ENCODE data around the gene DNTT.

Gene DNTT

DNA sequence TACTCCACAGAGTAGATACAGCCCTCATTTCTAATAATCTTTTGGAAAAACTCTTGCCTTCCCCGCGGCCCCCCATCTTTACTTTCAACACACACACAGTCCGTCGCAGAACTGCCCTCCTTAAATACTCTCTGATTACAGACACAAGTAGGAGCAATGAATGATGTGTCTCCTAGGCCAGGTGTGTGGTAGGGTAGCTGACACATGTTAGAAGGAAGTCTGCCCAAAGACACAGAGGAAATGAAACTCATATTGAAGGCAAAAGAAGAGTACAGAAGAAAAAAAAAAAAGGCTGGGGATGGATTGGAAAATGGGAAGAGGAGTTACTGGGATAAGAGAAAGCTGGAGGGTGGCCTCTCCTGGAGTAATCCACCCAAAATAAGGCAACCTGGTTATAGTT, 39.9 kb downstream of the DNTT start:
- H3K36me3 ChIP-seq (ENCODE audit: control insufficient read depth in 2 of 2, insufficient read depth in 2 of 2, low read length in 2 of 2): no peaks in the 10 kb centered on the region
- peaks cover 4% of the 10 kb centered on the region in 2 donors for H3K9me3 ChIP-seq (ENCODE audit: control insufficient read depth in 2 of 2, low read length in 2 of 2)
- H3K27me3 ChIP-seq (ENCODE audit: control insufficient read depth in 1 of 2, insufficient read depth in 2 of 2, low read length in 2 of 2): peaks cover 0 to 2% of the 10 kb centered on the region in 2 donors
- H3K4me1 ChIP-seq (ENCODE audit: control insufficient read depth, insufficient read depth, low read length): no peaks in the 10 kb centered on the region
- no peak overlapping the region for H3K9ac ChIP-seq (ENCODE audit: low read length in 2 of 2)
- H3K27ac ChIP-seq (ENCODE audit: low read length): no peak overlapping the region
- H3K4me3 ChIP-seq (ENCODE audit: low read length in 2 of 2): no peak overlapping the region

DNA sequence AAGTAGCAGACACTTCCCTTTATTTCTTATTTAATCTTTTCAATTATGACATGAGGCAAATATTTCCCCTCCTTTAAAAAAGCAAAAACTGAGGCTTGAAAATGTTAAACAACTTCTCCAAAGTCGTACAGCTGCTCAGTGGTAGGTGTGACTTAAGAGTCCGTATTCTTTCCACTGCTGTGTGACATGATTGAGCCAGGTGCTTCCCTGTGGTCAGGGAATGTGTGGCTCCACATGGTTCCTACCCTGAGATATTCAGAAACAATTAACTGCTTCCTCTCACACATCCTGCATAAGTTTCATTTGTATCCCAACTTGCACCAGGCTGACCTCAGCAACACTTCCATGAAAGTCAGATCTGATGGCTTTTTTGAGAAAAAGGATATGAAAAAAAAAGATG, 41.0 kb downstream of the DNTT start:
- Histone ChIP-seq H3K9ac (ENCODE audit: low read length in 2 of 2) (no peak overlapping the region), H3K36me3 (ENCODE audit: control insufficient read depth in 2 of 2, insufficient read depth in 2 of 2, low read length in 2 of 2) (no peaks in the 10 kb centered on the region), H3K27ac (ENCODE audit: low read length) (no peak overlapping the region), H3K4me3 (ENCODE audit: low read length in 2 of 2) (no peak overlapping the region), H3K27me3 (ENCODE audit: control insufficient read depth in 1 of 2, insufficient read depth in 2 of 2, low read length in 2 of 2) (peaks cover 0 to 2% of the 10 kb centered on the region in 2 donors), H3K9me3 (ENCODE audit: control insufficient read depth in 2 of 2, low read length in 2 of 2) (peaks cover 4% of the 10 kb centered on the region in 2 donors), H3K4me1 (ENCODE audit: control insufficient read depth, insufficient read depth, low read length) (no peaks in the 10 kb centered on the region)

DNA sequence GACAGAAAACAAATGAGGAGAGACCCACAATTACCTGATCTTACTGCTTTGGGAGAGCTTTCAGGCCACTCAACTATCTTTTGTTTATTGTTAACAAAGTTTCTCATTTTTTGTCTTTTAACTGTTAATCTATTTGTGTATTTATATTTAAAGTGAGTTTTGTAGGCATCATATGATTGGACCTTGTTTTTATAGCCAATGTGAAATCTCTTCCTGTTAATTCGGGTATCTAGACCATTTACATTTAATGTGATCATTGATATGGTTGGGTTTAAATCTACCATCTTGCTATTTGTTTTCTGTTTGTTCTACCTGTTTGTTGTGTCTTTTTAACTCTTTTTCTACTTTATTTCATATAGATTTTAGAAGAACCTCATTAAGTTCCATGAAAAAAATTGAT, 42.1 kb downstream of the DNTT start:
- Histone ChIP-seq H3K9ac (ENCODE audit: low read length in 2 of 2) (no peak overlapping the region), H3K4me1 (ENCODE audit: control insufficient read depth, insufficient read depth, low read length) (no peaks in the 10 kb centered on the region), H3K9me3 (ENCODE audit: control insufficient read depth in 2 of 2, low read length in 2 of 2) (peaks cover 4% of the 10 kb centered on the region in 2 donors), H3K27me3 (ENCODE audit: control insufficient read depth in 1 of 2, insufficient read depth in 2 of 2, low read length in 2 of 2) (peaks cover 0 to 2% of the 10 kb centered on the region in 2 donors), H3K4me3 (ENCODE audit: low read length in 2 of 2) (no peak overlapping the region), H3K36me3 (ENCODE audit: control insufficient read depth in 2 of 2, insufficient read depth in 2 of 2, low read length in 2 of 2) (no peaks in the 10 kb centered on the region), H3K27ac (ENCODE audit: low read length) (no peak overlapping the region)

DNA sequence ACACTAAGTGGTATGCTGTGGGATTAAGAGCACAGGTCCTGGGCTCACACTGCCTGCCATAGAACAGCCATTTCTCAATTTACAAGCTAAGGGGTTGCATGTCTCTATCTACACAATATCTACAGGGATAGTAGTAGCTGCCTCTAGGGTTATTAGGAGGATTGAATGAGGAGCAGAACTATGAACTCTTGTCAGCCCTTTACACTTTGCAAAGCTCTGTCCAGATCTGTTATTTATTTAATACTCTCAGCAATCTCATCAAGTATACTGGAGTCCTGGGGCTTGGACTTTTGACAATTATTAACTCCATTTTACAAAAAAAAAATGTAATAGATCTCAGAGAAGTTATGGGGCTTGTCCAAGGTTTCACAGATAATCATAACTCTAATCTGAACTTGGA, 47.8 kb downstream of the DNTT start:
- no peaks in the 10 kb centered on the region for H3K4me1 ChIP-seq (ENCODE audit: control insufficient read depth, insufficient read depth, low read length)
- no peak overlapping the region for H3K4me3 ChIP-seq (ENCODE audit: low read length in 2 of 2)
- no peaks in the 10 kb centered on the region for H3K9me3 ChIP-seq (ENCODE audit: control insufficient read depth in 2 of 2, low read length in 2 of 2)
- H3K27ac ChIP-seq (ENCODE audit: low read length): no peak overlapping the region
- H3K36me3 ChIP-seq (ENCODE audit: control insufficient read depth in 2 of 2, insufficient read depth in 2 of 2, low read length in 2 of 2): no peaks in the 10 kb centered on the region
- peaks cover 0 to 14% of the 10 kb centered on the region in 2 donors for H3K27me3 ChIP-seq (ENCODE audit: control insufficient read depth in 1 of 2, insufficient read depth in 2 of 2, low read length in 2 of 2)
- H3K9ac ChIP-seq (ENCODE audit: low read length in 2 of 2): no peak overlapping the region

DNA sequence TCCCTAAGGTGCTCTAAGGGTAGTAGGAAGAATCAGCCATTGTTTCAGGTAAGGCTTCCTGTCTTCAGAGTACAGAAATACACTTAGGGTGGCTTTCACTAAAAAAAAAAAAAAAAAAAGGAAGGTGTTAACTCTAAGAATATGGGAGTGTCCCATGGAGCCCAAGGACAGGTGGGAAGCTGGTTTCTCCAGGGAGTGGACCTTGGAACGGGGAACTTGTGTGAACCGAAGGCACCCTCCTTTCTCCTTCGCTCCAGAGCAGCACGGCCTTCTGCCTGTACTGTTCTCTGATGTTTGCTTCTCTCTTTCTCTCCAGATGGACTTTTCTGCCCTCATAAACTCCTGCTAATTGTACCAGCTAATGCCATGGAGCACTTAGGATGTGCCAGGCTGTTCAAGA, 48.3 kb downstream of the DNTT start:
- H3K27ac ChIP-seq (ENCODE audit: low read length): no peak overlapping the region

DNA sequence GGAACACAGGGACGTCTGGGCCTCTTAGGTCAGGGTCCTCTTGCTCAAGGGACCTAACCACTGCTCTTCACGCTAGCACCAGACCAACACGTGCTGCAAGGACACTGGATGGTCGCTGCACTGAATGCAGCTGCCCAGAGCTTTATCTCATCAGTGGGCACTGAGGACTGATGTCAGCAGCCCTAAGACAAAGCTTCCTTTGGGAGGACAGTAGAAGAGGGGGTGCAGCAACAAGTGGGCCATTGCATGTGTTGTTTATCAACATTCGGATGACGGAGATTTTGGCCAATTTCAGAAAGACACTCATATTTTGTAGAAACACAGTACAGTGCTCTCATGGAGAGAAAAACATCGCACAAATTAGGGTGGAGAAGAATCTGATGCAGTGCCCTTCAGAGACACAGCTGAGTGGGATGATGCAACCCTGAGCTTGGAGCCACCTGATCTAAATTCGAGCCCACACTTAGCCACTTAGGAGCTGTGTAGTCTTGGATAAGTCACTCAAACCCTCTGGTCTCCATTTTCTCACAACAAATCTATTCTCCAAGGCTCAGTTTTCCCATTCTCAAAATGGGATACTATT, 52.9 kb downstream of the DNTT start:
- H3K27me3 ChIP-seq (ENCODE audit: control insufficient read depth in 1 of 2, insufficient read depth in 2 of 2, low read length in 2 of 2): peaks cover 3 to 18% of the 10 kb centered on the region in 2 donors
- H3K4me1 ChIP-seq (ENCODE audit: control insufficient read depth, insufficient read depth, low read length): no peaks in the 10 kb centered on the region
- no peak overlapping the region for H3K4me3 ChIP-seq (ENCODE audit: low read length in 2 of 2)
- H3K36me3 ChIP-seq (ENCODE audit: control insufficient read depth in 2 of 2, insufficient read depth in 2 of 2, low read length in 2 of 2): no peaks in the 10 kb centered on the region
- no peak overlapping the region for H3K9ac ChIP-seq (ENCODE audit: low read length in 2 of 2)
- no peak overlapping the region for H3K27ac ChIP-seq (ENCODE audit: low read length)
- H3K9me3 ChIP-seq (ENCODE audit: control insufficient read depth in 2 of 2, low read length in 2 of 2): no peaks in the 10 kb centered on the region

More for the DNA sequence above, 48.3 kb downstream of the DNTT start:
- no peaks in the 10 kb centered on the region for H3K9me3 ChIP-seq (ENCODE audit: control insufficient read depth in 2 of 2, low read length in 2 of 2)
- no peak overlapping the region for H3K4me3 ChIP-seq (ENCODE audit: low read length in 2 of 2)
- no peak overlapping the region for H3K9ac ChIP-seq (ENCODE audit: low read length in 2 of 2)
- no peaks in the 10 kb centered on the region for H3K36me3 ChIP-seq (ENCODE audit: control insufficient read depth in 2 of 2, insufficient read depth in 2 of 2, low read length in 2 of 2)
- no peaks in the 10 kb centered on the region for H3K4me1 ChIP-seq (ENCODE audit: control insufficient read depth, insufficient read depth, low read length)
- H3K27me3 ChIP-seq (ENCODE audit: control insufficient read depth in 1 of 2, insufficient read depth in 2 of 2, low read length in 2 of 2): peaks cover 0 to 16% of the 10 kb centered on the region in 2 donors

DNA sequence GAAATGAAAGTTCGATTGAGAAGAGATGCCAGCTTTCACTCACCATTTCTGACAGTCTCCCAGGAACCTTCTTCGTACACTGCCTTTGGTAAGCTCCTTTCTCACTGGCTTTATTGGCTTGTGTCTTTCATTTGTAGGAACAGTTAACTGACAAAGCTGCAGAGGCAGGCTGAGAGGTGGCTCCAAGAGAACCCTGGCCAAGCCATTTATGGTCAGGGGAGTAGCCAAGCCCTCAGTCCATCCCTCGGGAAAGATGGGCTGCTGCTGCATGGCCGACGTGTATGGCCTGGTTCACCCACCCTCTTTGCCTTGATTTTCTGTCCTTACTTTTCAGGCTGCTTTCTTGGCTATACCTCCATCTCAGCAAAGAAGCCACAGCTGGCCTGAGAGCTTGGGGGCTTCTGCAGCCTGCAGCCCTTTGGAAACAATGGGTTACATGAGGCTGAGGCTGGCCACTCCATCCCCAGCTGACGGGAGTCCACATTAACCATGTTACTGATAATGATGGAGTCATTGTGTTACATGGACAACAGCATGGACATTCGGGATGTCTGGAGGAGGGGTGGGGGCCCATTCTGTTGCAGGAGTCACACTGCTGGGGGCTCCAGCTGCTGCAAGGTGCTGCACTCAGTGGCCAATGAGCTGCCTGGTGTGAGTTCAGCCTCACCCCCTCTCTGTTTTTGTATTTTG, 54.8 kb downstream of the DNTT start, which contains the start of gene OPALIN:
Gene OPALIN (minus strand): TSS at position 152 of the 690 bp plus-strand sequence. CDS start 106 bp downstream, at position 46.
- Histone ChIP-seq H3K4me3 (ENCODE audit: low read length in 2 of 2) (no peak within 1 kb of the TSS), H3K9ac (ENCODE audit: low read length in 2 of 2) (no peak within 1 kb of the TSS), H3K27ac (ENCODE audit: low read length) (no peak within 1 kb of the TSS), H3K27me3 (ENCODE audit: control insufficient read depth in 1 of 2, insufficient read depth in 2 of 2, low read length in 2 of 2) (peaks cover 3 to 12% of the 10 kb centered on the region in 2 donors), H3K36me3 (ENCODE audit: control insufficient read depth in 2 of 2, insufficient read depth in 2 of 2, low read length in 2 of 2) (no peaks in the 10 kb centered on the region), H3K4me1 (ENCODE audit: control insufficient read depth, insufficient read depth, low read length) (no peaks in the 10 kb centered on the region), H3K9me3 (ENCODE audit: control insufficient read depth in 2 of 2, low read length in 2 of 2) (no peaks in the 10 kb centered on the region)

DNA sequence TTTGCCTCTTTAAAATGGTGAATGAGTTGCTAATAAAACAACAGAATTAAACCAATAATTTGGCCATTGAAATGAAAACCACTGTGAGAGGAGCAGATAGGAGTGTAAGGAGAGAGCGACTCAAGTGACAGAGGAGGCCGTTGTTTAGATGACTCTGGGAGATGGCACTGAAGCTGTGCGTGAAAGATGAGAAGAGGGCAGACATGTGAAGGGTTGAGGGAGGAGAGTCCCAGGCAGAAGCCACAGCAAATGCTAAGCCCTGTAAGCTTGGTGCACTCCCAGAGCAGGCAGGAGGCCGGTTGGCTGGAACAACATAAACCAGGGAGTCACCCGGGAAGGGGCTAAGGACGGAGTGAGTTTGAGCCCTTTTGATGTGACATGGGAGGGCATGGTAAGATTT, 55.4 kb downstream of the DNTT start:
- Histone ChIP-seq H3K4me3 (ENCODE audit: low read length in 2 of 2) (no peak overlapping the region), H3K9ac (ENCODE audit: low read length in 2 of 2) (no peak overlapping the region), H3K27me3 (ENCODE audit: control insufficient read depth in 1 of 2, insufficient read depth in 2 of 2, low read length in 2 of 2) (peaks cover 3 to 11% of the 10 kb centered on the region in 2 donors), H3K36me3 (ENCODE audit: control insufficient read depth in 2 of 2, insufficient read depth in 2 of 2, low read length in 2 of 2) (no peaks in the 10 kb centered on the region), H3K4me1 (ENCODE audit: control insufficient read depth, insufficient read depth, low read length) (no peaks in the 10 kb centered on the region), H3K9me3 (ENCODE audit: control insufficient read depth in 2 of 2, low read length in 2 of 2) (no peaks in the 10 kb centered on the region), H3K27ac (ENCODE audit: low read length) (no peak overlapping the region)

DNA sequence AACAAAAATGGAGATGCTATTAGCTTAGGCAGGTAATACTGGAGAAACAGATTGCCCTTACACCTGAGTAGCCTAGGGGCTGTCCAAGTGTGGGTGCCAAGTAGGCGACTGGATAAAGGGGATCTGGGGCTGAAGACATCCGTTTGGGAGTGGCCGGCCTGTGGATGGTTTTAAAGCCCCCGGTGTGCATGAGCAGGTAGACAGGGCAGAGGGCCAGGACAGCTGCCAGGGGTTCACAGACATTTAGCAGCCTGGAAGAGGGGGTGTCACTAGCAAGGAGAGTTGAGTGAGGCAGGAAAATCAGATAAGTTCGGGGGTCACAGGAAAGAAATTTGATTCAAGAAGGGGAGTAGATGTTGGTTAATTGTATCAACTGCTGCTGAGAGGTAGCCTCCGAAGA, 56.1 kb downstream of the DNTT start:
- H3K4me1 ChIP-seq (ENCODE audit: control insufficient read depth, insufficient read depth, low read length): no peaks in the 10 kb centered on the region
- no peak overlapping the region for H3K9ac ChIP-seq (ENCODE audit: low read length in 2 of 2)
- no peak overlapping the region for H3K27ac ChIP-seq (ENCODE audit: low read length)
- H3K9me3 ChIP-seq (ENCODE audit: control insufficient read depth in 2 of 2, low read length in 2 of 2): no peaks in the 10 kb centered on the region
- no peaks in the 10 kb centered on the region for H3K36me3 ChIP-seq (ENCODE audit: control insufficient read depth in 2 of 2, insufficient read depth in 2 of 2, low read length in 2 of 2)
- no peak overlapping the region for H3K4me3 ChIP-seq (ENCODE audit: low read length in 2 of 2)
- peaks cover 3 to 11% of the 10 kb centered on the region in 2 donors for H3K27me3 ChIP-seq (ENCODE audit: control insufficient read depth in 1 of 2, insufficient read depth in 2 of 2, low read length in 2 of 2)

DNA sequence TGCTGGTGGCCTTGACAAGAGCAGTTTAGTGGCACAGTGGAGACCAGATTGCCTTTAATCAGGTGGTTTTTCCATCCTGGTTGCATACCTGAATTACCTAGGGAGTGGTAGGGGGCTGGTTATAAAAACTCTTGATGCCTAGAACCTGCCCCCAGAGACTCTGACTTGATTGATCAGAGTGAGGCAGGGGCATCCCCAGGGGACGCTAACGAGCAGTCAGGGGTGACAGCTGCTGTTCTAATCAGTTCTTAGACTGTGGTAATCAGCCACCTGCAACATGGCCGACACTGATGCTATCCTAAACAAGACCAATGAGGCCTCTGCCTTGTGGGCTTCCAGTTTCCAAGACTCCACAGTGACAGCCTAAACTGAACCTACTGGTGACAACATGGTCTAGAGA, 56.5 kb downstream of the DNTT start:
- H3K4me1 ChIP-seq (ENCODE audit: control insufficient read depth, insufficient read depth, low read length): no peaks in the 10 kb centered on the region
- H3K9ac ChIP-seq (ENCODE audit: low read length in 2 of 2): no peak overlapping the region
- H3K27me3 ChIP-seq (ENCODE audit: control insufficient read depth in 1 of 2, insufficient read depth in 2 of 2, low read length in 2 of 2): peaks cover 3 to 11% of the 10 kb centered on the region in 2 donors
- H3K36me3 ChIP-seq (ENCODE audit: control insufficient read depth in 2 of 2, insufficient read depth in 2 of 2, low read length in 2 of 2): no peaks in the 10 kb centered on the region
- no peak overlapping the region for H3K4me3 ChIP-seq (ENCODE audit: low read length in 2 of 2)
- H3K9me3 ChIP-seq (ENCODE audit: control insufficient read depth in 2 of 2, low read length in 2 of 2): no peaks in the 10 kb centered on the region
- H3K27ac ChIP-seq (ENCODE audit: low read length): no peak overlapping the region

DNA sequence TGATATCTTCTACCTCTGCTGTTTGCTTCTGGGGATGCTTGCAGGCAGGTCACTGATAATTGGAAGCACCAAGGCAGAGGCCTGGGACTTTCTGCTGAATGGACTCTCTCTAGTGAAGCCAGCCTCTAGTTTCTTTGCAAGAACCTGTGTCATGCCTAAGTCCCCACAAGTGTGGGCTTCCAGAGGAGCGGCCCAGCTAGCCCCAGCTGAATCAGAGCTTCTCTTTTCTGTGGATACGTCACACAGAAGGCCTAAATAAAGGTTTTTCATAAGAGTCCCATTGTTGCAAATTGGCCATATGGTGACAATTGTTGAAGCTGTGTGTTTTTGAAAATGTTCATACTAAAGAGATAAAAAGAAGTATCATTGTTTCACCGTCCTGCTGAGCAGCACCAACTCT, 61.3 kb downstream of the DNTT start:
- Histone ChIP-seq H3K9me3 (ENCODE audit: control insufficient read depth in 2 of 2, low read length in 2 of 2) (no peaks in the 10 kb centered on the region), H3K27ac (ENCODE audit: low read length) (no peak overlapping the region), H3K4me3 (ENCODE audit: low read length in 2 of 2) (no peak overlapping the region), H3K36me3 (ENCODE audit: control insufficient read depth in 2 of 2, insufficient read depth in 2 of 2, low read length in 2 of 2) (no peaks in the 10 kb centered on the region), H3K4me1 (ENCODE audit: control insufficient read depth, insufficient read depth, low read length) (no peaks in the 10 kb centered on the region), H3K27me3 (ENCODE audit: control insufficient read depth in 1 of 2, insufficient read depth in 2 of 2, low read length in 2 of 2) (no peaks in the 10 kb centered on the region), H3K9ac (ENCODE audit: low read length in 2 of 2) (no peak overlapping the region)

Measured in stomach smooth muscle (tissue), 2 donors.